CD8-positive, alpha-beta memory T cell (primary cell): ENCODE measurements around the gene WBP2. TPM values are rescaled to one million over a fixed set of nuclear protein-coding genes. Genes with fewer than 3 reads are reported as not detected.

Experiments
- CTCF ChIA-PET: fragments of 350-600 bp; sonication (Branson Sonifier 250); formaldehyde crosslinking; loops from one replicate; lab custom pipeline; 2021; ENCODE audit warnings: antibody characterized with exemption; lab: Charles Lee
- POLR2A ChIA-PET: fragments of 350-600 bp; sonication (Branson Sonifier 250); formaldehyde crosslinking; loops from one replicate; lab custom pipeline; 2021; ENCODE audit warnings: antibody characterized with exemption; lab: Charles Lee
- DNase-seq, 5 donors: peaks; one replicate each; pipeline versions ENCODE4 v3.0.0 to v3.0.0-alpha.2; 2020 to 2022; ENCODE audit warnings: mixed read lengths in 1 of 5
- H3K27ac ChIP-seq: one replicate; pipeline ENCODE4 v1.7.0; 2013; ENCODE audit warnings: low read depth, mild to moderate bottlenecking, low read length, moderate library complexity
- H3K27me3 ChIP-seq: 2 replicates; pipeline ENCODE4 v1.7.0; 2013; ENCODE audit warnings: low read length, mild to moderate bottlenecking; ENCODE audit not compliant: insufficient read depth, poor library complexity, severe bottlenecking
- H3K36me3 ChIP-seq: 2 replicates; pipeline ENCODE4 v1.7.0; 2013; ENCODE audit warnings: mild to moderate bottlenecking, low read length, moderate library complexity; ENCODE audit not compliant: insufficient read depth
- H3K4me1 ChIP-seq: 2 replicates; pipeline ENCODE4 v1.7.0; 2013; ENCODE audit warnings: mild to moderate bottlenecking, low read length, moderate library complexity; ENCODE audit not compliant: insufficient read depth
- H3K4me3 ChIP-seq: 2 replicates; pipeline ENCODE4 v1.7.0; 2013; ENCODE audit warnings: mild to moderate bottlenecking, low read length
- H3K9me3 ChIP-seq: 2 replicates; pipeline ENCODE4 v1.7.0; 2013; ENCODE audit warnings: mild to moderate bottlenecking, low read length
- H3K27ac Mint-ChIP-seq, 8 donors: one replicate each; pipeline ENCODE4 v1.8.0; 2020 to 2021; ENCODE audit warnings: mixed read lengths in 8 of 8, mild to moderate bottlenecking in 6 of 8, inconsistent platforms in 3 of 8, moderate library complexity in 3 of 8
- H3K27me3 Mint-ChIP-seq, 2 donors: one replicate each; pipeline ENCODE4 v1.8.0; 2020 to 2021; ENCODE audit warnings: mixed read lengths in 2 of 2, mild to moderate bottlenecking in 1 of 2, moderate library complexity in 1 of 2
- H3K36me3 Mint-ChIP-seq, 3 donors: one replicate each; pipeline ENCODE4 v1.8.0; 2020 to 2021; ENCODE audit warnings: mixed read lengths in 3 of 3, inconsistent platforms in 1 of 3, mild to moderate bottlenecking in 1 of 3
- H3K4me1 Mint-ChIP-seq, 3 donors: one replicate each; pipeline ENCODE4 v1.8.0; 2020 to 2021; ENCODE audit warnings: mixed read lengths in 3 of 3, inconsistent platforms in 1 of 3, mild to moderate bottlenecking in 1 of 3
- H3K4me3 Mint-ChIP-seq, 7 donors: one replicate each; pipeline ENCODE4 v1.8.0; 2020 to 2021; ENCODE audit warnings: mixed read lengths in 7 of 7, mild to moderate bottlenecking in 6 of 7, moderate library complexity in 4 of 7, inconsistent platforms in 2 of 7
- H3K9me3 Mint-ChIP-seq, 5 donors: one replicate each; pipeline ENCODE4 v1.8.0; 2020 to 2022; ENCODE audit warnings: mixed read lengths in 5 of 5, mild to moderate bottlenecking in 3 of 5, moderate library complexity in 2 of 5, inconsistent platforms in 1 of 5
- polyA plus RNA-seq: library from polyadenylated mRNA; unstranded; fragments of 300-500 nt; fragmentation: Illumina TruSeq; gene quantifications from one replicate; pipeline ENCODE4 v1.2.3, GENCODE V29; 2021
- total RNA-seq, 2 experiments: library from RNA; stranded (reverse); gene quantifications; one replicate each; pipeline ENCODE4 v1.2.3, GENCODE V29; 2021

WBP2 gene
- total and polyA plus RNA-seq, 3 experiments from 2014 or later, result 47.5 to 129 (median 53.2) TPM

GRCh38 chr17:75839942-75840798 is 15.0 kb downstream of the WBP2 start:
- Mint-ChIP-seq H3K36me3 (peaks cover 0 to 60% (median 0%) of the 10 kb centered on the region in 3 donors), H3K27me3 (no peaks in the 10 kb centered on the region), H3K9me3 (no peaks in the 10 kb centered on the region), H3K4me3 (no peak overlapping the region), H3K27ac (peak overlapping the region in 3 of 8 donors; percentile 33 to 52 (median 41)), H3K4me1 (peaks cover 5 to 32% (median 7%) of the 10 kb centered on the region in 3 donors)
- Histone ChIP-seq H3K4me1 (peaks cover 22% of the 10 kb centered on the region), H3K27ac (no peak overlapping the region), H3K27me3 (no peaks in the 10 kb centered on the region), H3K4me3 (no peak overlapping the region), H3K36me3 (peaks cover 37% of the 10 kb centered on the region), H3K9me3 (no peaks in the 10 kb centered on the region)
- no peak for DNase-seq
- ChIA-PET POLR2A (interaction anchor here (0.7 to 1.0 kb wide), 4 partner anchors 8 to 87 kb away, joined by 3 to 7 read pairs (median 4); no protein-coding TSS in a partner anchor), CTCF (interaction anchor here (1.2 to 1.5 kb wide), 3 partner anchors 8 to 57 kb away, joined by 3 to 4 read pairs (median 4); no protein-coding TSS in a partner anchor)

GRCh38 chr17:75838410-75838809 is 16.7 kb downstream of the WBP2 start:
- H3K4me1 Mint-ChIP-seq, result peaks cover 17 to 37% (median 17%) of the 10 kb centered on the region in 3 donors
- no peak for DNase-seq
- peak overlapping the region in 5 of 8 donors; percentile 32 to 93 (median 63) for H3K27ac Mint-ChIP-seq
- CTCF ChIA-PET, result interaction anchor here (1.6 kb wide), 1 partner anchor 11 kb away, joined by 3 read pairs; no protein-coding TSS in a partner anchor
- no peaks in the 10 kb centered on the region for H3K27me3 ChIP-seq
- H3K36me3 Mint-ChIP-seq, result peaks cover 0 to 73% (median 3%) of the 10 kb centered on the region in 3 donors
- H3K36me3 ChIP-seq, result peaks cover 55% of the 10 kb centered on the region
- POLR2A ChIA-PET, result no interaction called here
- H3K4me1 ChIP-seq, result peaks cover 30% of the 10 kb centered on the region
- no peak overlapping the region for H3K4me3 ChIP-seq
- H3K4me3 Mint-ChIP-seq, result no peak overlapping the region
- no peaks in the 10 kb centered on the region for H3K27me3 Mint-ChIP-seq
- H3K9me3 Mint-ChIP-seq, result no peaks in the 10 kb centered on the region
- no peak overlapping the region for H3K27ac ChIP-seq
- H3K9me3 ChIP-seq, result no peaks in the 10 kb centered on the region

GRCh38 chr17:75837899-75838298 is 17.2 kb downstream of the WBP2 start:
- H3K27ac ChIP-seq, result no peak overlapping the region
- Mint-ChIP-seq H3K9me3 (no peaks in the 10 kb centered on the region), H3K4me3 (no peak overlapping the region), H3K27ac (peak overlapping the region in 6 of 8 donors; percentile 52 to 93 (median 68)), H3K4me1 (peaks cover 18 to 39% (median 22%) of the 10 kb centered on the region in 3 donors), H3K27me3 (no peaks in the 10 kb centered on the region), H3K36me3 (peaks cover 0 to 74% (median 4%) of the 10 kb centered on the region in 3 donors)
- no peaks in the 10 kb centered on the region for H3K27me3 ChIP-seq
- peaks cover 34% of the 10 kb centered on the region for H3K4me1 ChIP-seq
- DNase-seq, result no peak
- peaks cover 56% of the 10 kb centered on the region for H3K36me3 ChIP-seq
- POLR2A ChIA-PET, result no interaction called here
- H3K4me3 ChIP-seq, result no peak overlapping the region
- H3K9me3 ChIP-seq, result no peaks in the 10 kb centered on the region
- CTCF ChIA-PET, result interaction anchor here (1.6 kb wide), 1 partner anchor 12 kb away, joined by 3 read pairs; no protein-coding TSS in a partner anchor

GRCh38 chr17:75836605-75837004 is 18.5 kb downstream of the WBP2 start:
- Histone ChIP-seq H3K9me3 (no peaks in the 10 kb centered on the region), H3K27ac (no peak overlapping the region), H3K36me3 (peaks cover 51% of the 10 kb centered on the region), H3K27me3 (no peaks in the 10 kb centered on the region), H3K4me1 (peaks cover 36% of the 10 kb centered on the region), H3K4me3 (no peak overlapping the region)
- no peak for DNase-seq
- Mint-ChIP-seq H3K4me3 (no peak overlapping the region), H3K27ac (peak overlapping the region in 1 of 8 donors; percentile 88), H3K27me3 (no peaks in the 10 kb centered on the region), H3K9me3 (no peaks in the 10 kb centered on the region), H3K4me1 (peaks cover 25 to 47% (median 27%) of the 10 kb centered on the region in 3 donors), H3K36me3 (peaks cover 0 to 75% (median 4%) of the 10 kb centered on the region in 3 donors)
- CTCF ChIA-PET, result interaction anchor here (1.0 to 1.6 kb wide), 3 partner anchors 13 to 83 kb away, joined by 3 to 5 read pairs (median 3); partner anchors contain the start of gene WBP2
- POLR2A ChIA-PET, result interaction anchor here (0.6 to 0.7 kb wide), 2 partner anchors 10 to 33 kb away, joined by 3 to 4 read pairs; no protein-coding TSS in a partner anchor

- H3K27me3 ChIP-seq, result no peaks in the 10 kb centered on the region
- H3K9me3 ChIP-seq, result no peaks in the 10 kb centered on the region
- Mint-ChIP-seq H3K4me1 (peaks cover 25 to 51% (median 27%) of the 10 kb centered on the region in 3 donors), H3K27ac (peak overlapping the region in 1 of 8 donors; percentile 64), H3K4me3 (no peak overlapping the region), H3K9me3 (no peaks in the 10 kb centered on the region), H3K36me3 (peaks cover 0 to 78% (median 4%) of the 10 kb centered on the region in 3 donors), H3K27me3 (no peaks in the 10 kb centered on the region)
- CTCF ChIA-PET, result interaction anchor here (1.6 kb wide), 1 partner anchor 20 kb away, joined by 5 read pairs; the partner anchor contains the start of gene WBP2
- DNase-seq, result no peak
- POLR2A ChIA-PET, result interaction anchor here (4.1 kb wide), 1 partner anchor 8 kb away, joined by 18 read pairs; the partner anchor contains the start of gene UNC13D
- peaks cover 47% of the 10 kb centered on the region for H3K36me3 ChIP-seq
- H3K4me3 ChIP-seq, result no peak overlapping the region
- H3K27ac ChIP-seq, result no peak overlapping the region
- peaks cover 36% of the 10 kb centered on the region for H3K4me1 ChIP-seq
These were observed 19.5 kb downstream of the WBP2 start for GRCh38 chr17:75835654-75835987.

GRCh38 chr17:75834928-75835653 is 20.0 kb downstream of the WBP2 start:
- H3K27ac ChIP-seq, result peak overlapping the region; percentile 7
- peak overlapping the region in 7 of 8 donors; percentile 50 to 98 (median 81) for H3K27ac Mint-ChIP-seq
- no peaks in the 10 kb centered on the region for H3K9me3 Mint-ChIP-seq
- peaks cover 42% of the 10 kb centered on the region for H3K36me3 ChIP-seq
- no peak overlapping the region for H3K4me3 ChIP-seq
- peaks cover 25 to 51% (median 27%) of the 10 kb centered on the region in 3 donors for H3K4me1 Mint-ChIP-seq
- DNase-seq, result no peak
- H3K27me3 Mint-ChIP-seq, result no peaks in the 10 kb centered on the region
- ChIA-PET POLR2A (interaction anchor here (1.5 to 4.1 kb wide), 2 partner anchors 8 to 61 kb away, joined by 5 to 18 read pairs; partner anchors contain the start of gene UNC13D), CTCF (interaction anchor here (1.6 to 2.9 kb wide), 2 partner anchors 10 to 21 kb away, joined by 5 to 13 read pairs; partner anchors contain the start of genes UNC13D and WBP2)
- H3K27me3 ChIP-seq, result no peaks in the 10 kb centered on the region
- H3K4me3 Mint-ChIP-seq, result peak overlapping the region in 1 of 7 donors; percentile 32
- H3K4me1 ChIP-seq, result peaks cover 36% of the 10 kb centered on the region
- peaks cover 0 to 79% (median 4%) of the 10 kb centered on the region in 3 donors for H3K36me3 Mint-ChIP-seq
- no peaks in the 10 kb centered on the region for H3K9me3 ChIP-seq

- Histone ChIP-seq H3K4me3 (no peak overlapping the region), H3K4me1 (peaks cover 36% of the 10 kb centered on the region), H3K27ac (peak overlapping the region; percentile 7), H3K27me3 (no peaks in the 10 kb centered on the region), H3K36me3 (peaks cover 41% of the 10 kb centered on the region), H3K9me3 (no peaks in the 10 kb centered on the region)
- Mint-ChIP-seq H3K27ac (peak overlapping the region in 7 of 8 donors; percentile 70 to 98 (median 93)), H3K4me1 (peaks cover 25 to 47% (median 27%) of the 10 kb centered on the region in 3 donors), H3K27me3 (no peaks in the 10 kb centered on the region), H3K36me3 (peaks cover 0 to 78% (median 4%) of the 10 kb centered on the region in 3 donors), H3K4me3 (peak overlapping the region in 2 of 7 donors; percentile 13 to 32), H3K9me3 (no peaks in the 10 kb centered on the region)
- POLR2A ChIA-PET, result interaction anchor here (1.5 to 4.1 kb wide), 2 partner anchors 9 to 62 kb away, joined by 5 to 18 read pairs; partner anchors contain the start of gene UNC13D
- no peak for DNase-seq
- CTCF ChIA-PET, result interaction anchor here (1.3 to 2.9 kb wide), 3 partner anchors 10 to 13 kb away, joined by 3 to 13 read pairs (median 4); partner anchors contain the start of gene UNC13D
These were observed 20.7 kb downstream of the WBP2 start for GRCh38 chr17:75834279-75834920.
